ENCODE measurements around the gene PUM1.

PUM1 gene

GRCh38 chr1:30901798-30902581 lies 163.5 kb downstream of the PUM1 start:
- no peak for DNase-seq (ENCODE audit: low read depth, low spot score)
- no peak overlapping the region for H3K4me3 ChIP-seq (ENCODE audit: low read depth, low read length)
- in situ Hi-C loops (cut with HindIII; ENCODE audit: low sequenced_read_pairs): loop anchor here (25.0 kb wide), 1 partner anchor 1665 kb away; the partner anchor contains the start of genes MECR and PTPRU
- TF ChIP-seq CTCF (IDR thresholded peaks at IDR 0.05; ENCODE audit: low read depth, low read length): no peak

- in situ Hi-C loops (cut with HindIII; ENCODE audit: low sequenced_read_pairs): loop anchor here (25.0 kb wide), 1 partner anchor 1664 kb away; the partner anchor contains the start of genes MECR and PTPRU
- no peak overlapping the region for H3K4me3 ChIP-seq (ENCODE audit: low read depth, low read length)
- TF ChIP-seq CTCF (IDR thresholded peaks at IDR 0.05; ENCODE audit: low read depth, low read length): no peak
- no peak for DNase-seq (ENCODE audit: low read depth, low spot score)
Observed at GRCh38 chr1:30900931-30901560, 164.5 kb downstream of the PUM1 start.

- in situ Hi-C loops (cut with HindIII; ENCODE audit: low sequenced_read_pairs): loop anchor here (25.0 kb wide), 1 partner anchor 1663 kb away; the partner anchor contains the start of genes MECR and PTPRU
- no peak for TF ChIP-seq CTCF (IDR thresholded peaks at IDR 0.05; ENCODE audit: low read depth, low read length)
- no peak for DNase-seq (ENCODE audit: low read depth, low spot score)
- no peak overlapping the region for H3K4me3 ChIP-seq (ENCODE audit: low read depth, low read length)
Observed at GRCh38 chr1:30900486-30900885, 165.0 kb downstream of the PUM1 start.

- no peak for DNase-seq (ENCODE audit: low read depth, low spot score)
- H3K4me3 ChIP-seq (ENCODE audit: low read depth, low read length): no peak overlapping the region
- no peak for TF ChIP-seq CTCF (IDR thresholded peaks at IDR 0.05; ENCODE audit: low read depth, low read length)
- in situ Hi-C loops (cut with HindIII; ENCODE audit: low sequenced_read_pairs): loop anchor here (25.0 kb wide), 1 partner anchor 1662 kb away; the partner anchor contains the start of genes MECR and PTPRU
Observed at GRCh38 chr1:30899577-30900389, 165.7 kb downstream of the PUM1 start.

- in situ Hi-C loops (cut with HindIII; ENCODE audit: low sequenced_read_pairs): no loop called here
Observed at GRCh38 chr1:30898031-30898815, 167.3 kb downstream of the PUM1 start.

More at GRCh38 chr1:30898031-30898815, 167.3 kb downstream of the PUM1 start:
- TF ChIP-seq CTCF (IDR thresholded peaks at IDR 0.05; ENCODE audit: low read depth, low read length): no peak
- no peak for DNase-seq (ENCODE audit: low read depth, low spot score)
- no peak overlapping the region for H3K4me3 ChIP-seq (ENCODE audit: low read depth, low read length)
